Type B pancreatic cell (in vitro differentiated cells): ENCODE measurements around the gene GSK3B. TPM values are rescaled to one million over a fixed set of nuclear protein-coding genes. Genes with fewer than 3 reads are reported as not detected.

Experiments used
- DNase-seq: peaks from one replicate; pipeline ENCODE4 v3.0.0; 2021; ENCODE audit warnings: mixed read lengths; ENCODE audit not compliant: unreplicated experiment; ENCODE audit errors: extremely low spot score
- H3K27ac Mint-ChIP-seq: 2 replicates; pipeline ENCODE4 v1.8.0; 2021; ENCODE audit warnings: mild to moderate bottlenecking, mixed read lengths
- H3K27me3 Mint-ChIP-seq: 2 replicates; pipeline ENCODE4 v1.8.0; 2021; ENCODE audit warnings: mixed read lengths
- H3K36me3 Mint-ChIP-seq: 2 replicates; pipeline ENCODE4 v1.8.0; 2021; ENCODE audit warnings: mixed read lengths
- H3K4me1 Mint-ChIP-seq: one replicate; pipeline ENCODE4 v1.8.0; 2021; ENCODE audit warnings: mixed read lengths; ENCODE audit not compliant: unreplicated experiment
- H3K4me3 Mint-ChIP-seq: 2 replicates; pipeline ENCODE4 v1.8.0; 2021; ENCODE audit warnings: mild to moderate bottlenecking, mixed read lengths
- H3K9me3 Mint-ChIP-seq: 2 replicates; pipeline ENCODE4 v1.8.0; 2021; ENCODE audit warnings: mixed read lengths
- CTCF ChIP-seq: fragments of 200-600 bp; sonication (generic); conservative IDR thresholded peaks from 2 replicates; pipeline ENCODE4 v1.5.0; 2021; ENCODE audit warnings: antibody characterized with exemption, mild to moderate bottlenecking
- total RNA-seq: library from RNA; stranded (reverse); gene quantifications from 2 replicates; pipeline ENCODE4 v1.2.1, GENCODE V29; 2021; ENCODE audit warnings: low replicate concordance

GSK3B gene
- total RNA-seq, 1 donor from 2014 or later: 60.5 TPM

DNA sequence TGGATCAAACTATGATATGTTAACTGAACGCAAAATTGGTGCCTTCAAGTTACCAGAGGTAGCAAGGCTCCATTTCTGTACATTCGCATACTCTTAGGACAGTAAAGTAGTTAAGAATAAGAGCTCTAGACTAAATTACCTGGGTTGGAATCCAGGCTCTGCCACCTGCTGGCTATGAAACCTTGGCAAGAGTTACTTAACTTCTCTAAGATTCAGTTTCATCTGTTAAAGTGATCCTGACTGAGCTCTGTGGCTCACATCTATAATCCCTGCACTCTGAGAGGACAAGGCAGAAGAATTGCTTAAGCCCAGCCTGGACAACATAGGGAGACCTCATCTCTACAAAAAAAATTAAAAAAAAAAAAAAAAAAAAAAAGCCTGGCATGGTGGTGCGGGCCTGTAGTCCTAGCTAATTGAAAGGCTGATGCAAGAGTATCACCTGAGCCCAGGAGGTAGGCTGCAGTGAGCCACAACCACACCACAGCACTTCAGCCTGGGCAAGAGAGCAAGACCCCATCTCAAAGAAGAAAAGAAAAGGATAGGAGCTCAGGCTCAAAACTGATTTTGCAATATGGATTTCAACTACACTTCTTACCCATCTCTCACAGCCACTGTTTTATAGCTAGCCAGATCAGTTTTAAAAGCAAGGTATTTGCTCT, 21.3 kb downstream of the GSK3B start:
- no peak for TF ChIP-seq CTCF
- peaks cover 18% of the 10 kb centered on the region for H3K4me1 Mint-ChIP-seq
- H3K27me3 Mint-ChIP-seq: no peaks in the 10 kb centered on the region
- DNase-seq: no peak
- peaks cover 12% of the 10 kb centered on the region for H3K9me3 Mint-ChIP-seq
- H3K36me3 Mint-ChIP-seq: peaks cover 25% of the 10 kb centered on the region
- no peak overlapping the region for H3K4me3 Mint-ChIP-seq
- no peak overlapping the region for H3K27ac Mint-ChIP-seq

DNA sequence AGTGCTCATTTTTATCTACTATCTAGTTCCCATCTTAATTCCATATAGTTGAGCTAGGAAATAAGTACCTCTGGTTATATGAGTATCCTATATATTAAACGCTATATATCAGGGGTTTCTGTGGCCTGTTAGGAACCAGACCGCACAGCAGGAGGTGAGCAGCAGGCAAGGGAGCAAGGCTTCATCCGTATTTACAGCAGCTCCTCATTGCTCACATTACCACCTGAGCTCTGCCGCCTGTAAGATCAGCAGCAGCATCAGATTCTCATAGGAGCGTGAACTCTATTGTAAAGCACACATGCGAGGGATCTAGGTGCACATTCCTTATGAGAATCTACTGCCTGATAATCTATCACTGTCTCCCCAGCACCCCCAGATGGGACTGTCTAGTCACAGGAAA, 23.0 kb downstream of the GSK3B start:
- Mint-ChIP-seq H3K27ac (no peak overlapping the region), H3K4me1 (peaks cover 17% of the 10 kb centered on the region)

GRCh38 chr3:120070263-120070981, 23.8 kb downstream of the GSK3B start:
- DNase-seq: no peak
- Mint-ChIP-seq H3K27ac (no peak overlapping the region), H3K4me3 (no peak overlapping the region), H3K27me3 (no peaks in the 10 kb centered on the region), H3K36me3 (peaks cover 21% of the 10 kb centered on the region), H3K9me3 (peaks cover 16% of the 10 kb centered on the region), H3K4me1 (peaks cover 10% of the 10 kb centered on the region)
- no peak for TF ChIP-seq CTCF

More for the DNA sequence above, 23.0 kb downstream of the GSK3B start:
- no peak for DNase-seq
- Mint-ChIP-seq H3K4me3 (no peak overlapping the region), H3K9me3 (peaks cover 13% of the 10 kb centered on the region), H3K36me3 (peaks cover 25% of the 10 kb centered on the region), H3K27me3 (no peaks in the 10 kb centered on the region)
- no peak for TF ChIP-seq CTCF

GRCh38 chr3:120067083-120067482, 27.2 kb downstream of the GSK3B start:
- H3K27ac Mint-ChIP-seq: no peak overlapping the region
- H3K27me3 Mint-ChIP-seq: no peaks in the 10 kb centered on the region
- peaks cover 10% of the 10 kb centered on the region for H3K9me3 Mint-ChIP-seq
- H3K4me3 Mint-ChIP-seq: no peak overlapping the region
- peaks cover 15% of the 10 kb centered on the region for H3K36me3 Mint-ChIP-seq
- TF ChIP-seq CTCF: no peak
- DNase-seq: no peak
- H3K4me1 Mint-ChIP-seq: peaks cover 5% of the 10 kb centered on the region

- H3K27me3 Mint-ChIP-seq: no peaks in the 10 kb centered on the region
- no peak for TF ChIP-seq CTCF
- peaks cover 11% of the 10 kb centered on the region for H3K36me3 Mint-ChIP-seq
- H3K9me3 Mint-ChIP-seq: peaks cover 10% of the 10 kb centered on the region
- H3K27ac Mint-ChIP-seq: no peak overlapping the region
- no peak for DNase-seq
- H3K4me1 Mint-ChIP-seq: peaks cover 1% of the 10 kb centered on the region
- no peak overlapping the region for H3K4me3 Mint-ChIP-seq
These were observed 27.6 kb downstream of the GSK3B start for GRCh38 chr3:120066634-120067033.
